Measurements from ENCODE around the gene IL1B. TPM values are rescaled to one million over a fixed set of nuclear protein-coding genes. Genes with fewer than 3 reads are reported as not detected.
A peak's percentile ranks its signal among the peaks of the same experiment; 100 is the strongest.

The IL1B gene
- total RNA-seq, result 1 to 10 TPM in 1 of 4 donors, under 1 TPM in 2, not detected in 1; 0.22 to 2.7 (median 0.39) TPM

DNA sequence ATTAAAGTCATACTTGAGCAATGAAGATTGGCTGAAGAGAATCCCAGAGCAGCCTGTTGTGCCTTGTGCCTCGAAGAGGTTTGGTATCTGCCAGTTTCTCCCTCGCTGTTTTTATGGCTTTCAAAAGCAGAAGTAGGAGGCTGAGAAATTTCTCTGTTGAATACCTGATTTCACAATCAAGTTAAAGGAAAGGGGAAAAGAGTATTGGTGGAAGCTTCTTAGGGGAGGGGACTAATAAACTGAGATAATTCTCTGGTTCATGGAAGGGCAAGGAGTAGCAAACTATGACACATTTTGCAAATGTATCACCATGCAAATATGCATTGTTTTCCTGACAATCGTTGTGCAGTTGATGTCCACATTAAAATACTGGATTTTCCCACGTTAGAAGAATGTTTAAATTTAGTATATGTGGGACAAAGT is at the start of gene IL1B:
Gene IL1B, minus strand, starts transcription at position 85 of the 423 bp plus-strand sequence. CDS start 550 bp downstream, outside the sequence.
- H3K9me3 ChIP-seq, result no peaks in the 10 kb centered on the region
- H3K27ac ChIP-seq, result no peak within 1 kb of the TSS
- TF ChIP-seq, protein P1, sequence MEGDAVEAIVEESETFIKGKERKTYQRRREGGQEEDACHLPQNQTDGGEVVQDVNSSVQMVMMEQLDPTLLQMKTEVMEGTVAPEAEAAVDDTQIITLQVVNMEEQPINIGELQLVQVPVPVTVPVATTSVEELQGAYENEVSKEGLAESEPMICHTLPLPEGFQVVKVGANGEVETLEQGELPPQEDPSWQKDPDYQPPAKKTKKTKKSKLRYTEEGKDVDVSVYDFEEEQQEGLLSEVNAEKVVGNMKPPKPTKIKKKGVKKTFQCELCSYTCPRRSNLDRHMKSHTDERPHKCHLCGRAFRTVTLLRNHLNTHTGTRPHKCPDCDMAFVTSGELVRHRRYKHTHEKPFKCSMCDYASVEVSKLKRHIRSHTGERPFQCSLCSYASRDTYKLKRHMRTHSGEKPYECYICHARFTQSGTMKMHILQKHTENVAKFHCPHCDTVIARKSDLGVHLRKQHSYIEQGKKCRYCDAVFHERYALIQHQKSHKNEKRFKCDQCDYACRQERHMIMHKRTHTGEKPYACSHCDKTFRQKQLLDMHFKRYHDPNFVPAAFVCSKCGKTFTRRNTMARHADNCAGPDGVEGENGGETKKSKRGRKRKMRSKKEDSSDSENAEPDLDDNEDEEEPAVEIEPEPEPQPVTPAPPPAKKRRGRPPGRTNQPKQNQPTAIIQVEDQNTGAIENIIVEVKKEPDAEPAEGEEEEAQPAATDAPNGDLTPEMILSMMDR (IDR thresholded peaks at IDR 0.05), result no peak
- peak in 1 of 2 donors; percentile 42 for TF ChIP-seq EP300 (IDR thresholded peaks at IDR 0.05)
- no peaks in the 10 kb centered on the region for H3K27me3 ChIP-seq
- no peaks in the 10 kb centered on the region for H3K36me3 ChIP-seq
- peaks cover 0 to 16% (median 0%) of the 10 kb centered on the region in 4 donors for H3K4me1 ChIP-seq
- H3K4me3 ChIP-seq, result no peak within 1 kb of the TSS
- no peak for DNase-seq (ENCODE audit: low spot score in 2 of 2)
- WGBS, 2 donors, result 31 to 37% methylated on average over 4 of the region's 4 CpGs

DNA sequence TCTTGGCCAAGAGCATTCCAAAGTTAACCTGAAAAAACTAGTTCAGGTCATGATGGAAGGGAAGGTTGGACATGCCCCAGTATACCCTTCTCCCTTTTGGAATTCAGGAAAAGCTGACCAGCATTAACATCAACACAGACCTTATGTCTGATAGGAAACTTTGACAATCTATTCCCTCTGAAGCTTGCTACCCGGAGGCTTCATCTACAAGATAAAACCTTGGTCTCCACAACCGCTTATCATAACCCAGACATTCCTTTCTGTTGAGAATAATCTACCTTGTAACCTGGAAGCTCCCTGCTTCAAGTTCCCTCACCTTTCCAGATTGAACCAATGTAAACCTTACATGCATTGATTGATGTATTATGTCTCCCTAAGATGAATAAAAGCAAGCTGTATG is 49.7 kb upstream of the IL1B start:
- Histone ChIP-seq H3K36me3 (no peaks in the 10 kb centered on the region), H3K27ac (no peak overlapping the region), H3K4me3 (no peak overlapping the region), H3K27me3 (no peaks in the 10 kb centered on the region), H3K4me1 (no peaks in the 10 kb centered on the region), H3K9me3 (no peaks in the 10 kb centered on the region)
- no peak for DNase-seq (ENCODE audit: low spot score in 2 of 2)
- WGBS, 2 donors, result 92 to 94% methylated on average over 2 of the region's 2 CpGs
- TF ChIP-seq, protein P1 (IDR thresholded peaks at IDR 0.05), result no peak
- TF ChIP-seq EP300 (IDR thresholded peaks at IDR 0.05) (no peak), POLR2A (IDR thresholded peaks at IDR 0.05) (no peak)

DNA sequence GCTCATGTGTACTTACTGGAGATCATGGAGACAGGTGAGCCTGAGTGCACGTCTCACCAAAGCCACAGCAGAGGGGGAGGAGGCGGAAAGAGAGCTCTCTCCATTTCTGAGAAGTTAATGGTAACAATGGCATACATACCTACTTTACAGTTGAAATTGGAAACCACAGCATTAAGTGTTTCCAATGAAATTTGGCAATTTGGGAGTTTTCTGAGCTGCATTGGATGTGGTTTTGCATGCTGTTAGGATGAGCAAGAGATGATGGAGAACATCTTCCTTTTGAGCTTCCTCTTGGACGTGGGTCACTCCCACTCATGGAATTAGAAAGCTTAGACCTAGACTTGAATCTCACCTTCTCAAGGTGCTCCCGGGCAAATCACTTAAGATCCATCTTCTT is 48.9 kb upstream of the IL1B start:
- Histone ChIP-seq H3K36me3 (no peaks in the 10 kb centered on the region), H3K4me1 (no peaks in the 10 kb centered on the region), H3K27ac (no peak overlapping the region), H3K9me3 (no peaks in the 10 kb centered on the region), H3K27me3 (no peaks in the 10 kb centered on the region), H3K4me3 (no peak overlapping the region)
- TF ChIP-seq, protein P1 (IDR thresholded peaks at IDR 0.05), result no peak
- TF ChIP-seq POLR2A (IDR thresholded peaks at IDR 0.05), result no peak
- TF ChIP-seq EP300 (IDR thresholded peaks at IDR 0.05), result no peak
- WGBS, 2 donors, result 81 to 89% methylated on average over 4 of the region's 4 CpGs
- no peak for DNase-seq (ENCODE audit: low spot score in 2 of 2)

DNA sequence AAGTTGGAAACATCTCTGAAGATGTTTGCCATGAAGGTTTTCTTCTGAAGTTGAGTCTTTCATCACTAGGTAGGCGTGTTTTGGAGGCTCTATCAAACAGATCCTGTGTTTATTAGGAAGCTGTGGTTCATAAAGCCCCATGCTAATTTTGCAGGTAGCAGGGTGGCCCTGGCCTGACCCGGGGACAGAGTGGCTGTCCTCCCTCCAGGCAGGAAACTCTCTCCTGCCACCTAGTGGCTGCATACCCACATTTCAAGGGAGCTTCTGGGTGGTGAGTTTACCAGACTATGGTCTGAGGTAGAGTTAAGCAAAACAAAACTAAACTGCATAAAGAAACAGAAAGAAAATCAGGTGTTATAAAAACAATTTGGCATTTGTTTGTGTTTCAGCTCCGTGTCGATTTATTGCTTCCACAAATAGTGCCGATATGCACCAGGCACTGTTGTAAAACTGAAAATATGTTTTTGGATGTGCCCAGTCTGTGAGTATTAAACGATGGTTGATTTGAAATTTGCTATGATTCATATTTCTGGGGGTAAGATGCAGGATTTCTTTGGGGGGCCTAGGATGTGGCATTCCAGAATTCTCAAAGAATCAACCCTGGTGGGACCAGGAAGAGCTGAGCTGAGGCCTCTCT is 48.4 kb upstream of the IL1B start:
- no peaks in the 10 kb centered on the region for H3K9me3 ChIP-seq
- no peak for TF ChIP-seq POLR2A (IDR thresholded peaks at IDR 0.05)
- TF ChIP-seq EP300 (IDR thresholded peaks at IDR 0.05), result no peak
- TF ChIP-seq, protein P1 (IDR thresholded peaks at IDR 0.05), result peak; percentile 29 to 50 (median 44)
- no peak overlapping the region for H3K27ac ChIP-seq
- H3K4me1 ChIP-seq, result no peaks in the 10 kb centered on the region
- DNase-seq (ENCODE audit: low spot score in 2 of 2), result peak in 1 of 2 donors; percentile 50
- 48 to 59% methylated on average over 6 of the region's 6 CpGs for WGBS, 2 donors
- H3K36me3 ChIP-seq, result no peaks in the 10 kb centered on the region
- H3K4me3 ChIP-seq, result no peak overlapping the region
- no peaks in the 10 kb centered on the region for H3K27me3 ChIP-seq

DNA sequence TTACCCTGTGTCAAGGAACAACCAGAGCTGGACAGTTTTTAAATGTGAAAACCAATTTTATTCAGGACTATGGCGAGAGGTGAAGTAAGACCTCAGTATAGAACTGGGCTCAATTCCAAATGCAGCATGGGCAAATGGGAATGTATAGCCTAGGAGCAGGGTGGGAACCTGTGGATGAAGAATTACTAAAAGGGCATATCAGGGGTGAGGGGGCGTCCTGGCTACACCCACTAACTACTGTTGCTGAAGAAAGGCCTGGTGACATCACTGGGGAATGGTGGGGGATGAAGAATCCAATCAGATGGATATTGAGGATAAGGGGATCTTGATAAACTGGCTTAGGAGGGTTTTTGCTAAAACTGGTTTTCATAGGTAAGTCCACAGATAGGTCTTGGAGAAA is 47.1 kb upstream of the IL1B start:
- DNase-seq (ENCODE audit: low spot score in 2 of 2), result no peak
- Histone ChIP-seq H3K9me3 (no peaks in the 10 kb centered on the region), H3K27ac (no peak overlapping the region), H3K4me3 (no peak overlapping the region), H3K27me3 (no peaks in the 10 kb centered on the region), H3K4me1 (no peaks in the 10 kb centered on the region), H3K36me3 (no peaks in the 10 kb centered on the region)
- TF ChIP-seq, protein P1 (IDR thresholded peaks at IDR 0.05), result no peak
- no peak for TF ChIP-seq EP300 (IDR thresholded peaks at IDR 0.05)
- TF ChIP-seq POLR2A (IDR thresholded peaks at IDR 0.05), result no peak
- WGBS, 2 donors, result 84 to 85% methylated on average over 2 of the region's 2 CpGs

Data from tibial nerve (tissue), 4 donors.